Motor neuron (in vitro differentiated cells): ENCODE results near the gene ENTR1. TPM values are rescaled to one million over a fixed set of nuclear protein-coding genes. Genes with fewer than 3 reads are reported as not detected.

Experiments used
- ATAC-seq, 8 experiments: fragments of 200-7000 bp; cut with Tn5 transposase; replicated peaks in 6 of 8; 2 replicates each; pipeline ENCODE4 v1.8.0; 2021; ENCODE audit warnings: mild to moderate bottlenecking in 8 of 8, moderate library complexity in 8 of 8
- H3K27ac ChIP-seq, 2 donors: fragments of 250-450 bp; sonication (Bioruptor Pico); 2 replicates each; pipeline ENCODE4 v1.9.0; 2021; ENCODE audit warnings: antibody characterized with exemption in 2 of 2, mild to moderate bottlenecking in 2 of 2, moderate library complexity in 1 of 2
- H3K4me1 ChIP-seq, 2 donors: fragments of 250-450 bp; sonication (Bioruptor Pico); replicated peaks in 1 of 2; 2 replicates each; pipeline ENCODE4 v1.6.1; 2021; ENCODE audit warnings: antibody characterized with exemption in 2 of 2, mild to moderate bottlenecking in 2 of 2, moderate library complexity in 1 of 2
- H3K4me3 ChIP-seq, 5 donors: fragments of 250-450 bp; sonication (Bioruptor Pico); 2 replicates each; pipeline ENCODE4 v1.9.0; 2021; ENCODE audit warnings: antibody characterized with exemption in 5 of 5, mild to moderate bottlenecking in 5 of 5, moderate library complexity in 4 of 5
- WGBS, 10 experiments: fragments of 450-650 bp; shearing (Covaris generic); methylation state at CpG; one replicate each; pipeline ENCODE4 v1.0.0; 2022; 5-methylcytosine and 5-hydroxymethylcytosine counted together
- in situ Hi-C, 9 experiments: fragments of 400-800 bp; cut with MboI; loops; one replicate each; pipeline ENCODE4 v1.15.0; 2021; ENCODE audit warnings: low sequenced_read_pairs in 9 of 9, low pct_unique_long_range_greater_than_20kb in 2 of 9; ENCODE audit not compliant: unreplicated experiment in 9 of 9
- total RNA-seq, 8 experiments: library from RNA; unstranded; fragments of 300-600 nt; gene quantifications; 2 replicates each; pipeline versions ENCODE4 v1.2.3 to v1.2.4, GENCODE V29; 2022

Gene ENTR1
- total RNA-seq, 8 experiments from 2014 or later: 15.9 to 97.7 (median 29.6) TPM

DNA sequence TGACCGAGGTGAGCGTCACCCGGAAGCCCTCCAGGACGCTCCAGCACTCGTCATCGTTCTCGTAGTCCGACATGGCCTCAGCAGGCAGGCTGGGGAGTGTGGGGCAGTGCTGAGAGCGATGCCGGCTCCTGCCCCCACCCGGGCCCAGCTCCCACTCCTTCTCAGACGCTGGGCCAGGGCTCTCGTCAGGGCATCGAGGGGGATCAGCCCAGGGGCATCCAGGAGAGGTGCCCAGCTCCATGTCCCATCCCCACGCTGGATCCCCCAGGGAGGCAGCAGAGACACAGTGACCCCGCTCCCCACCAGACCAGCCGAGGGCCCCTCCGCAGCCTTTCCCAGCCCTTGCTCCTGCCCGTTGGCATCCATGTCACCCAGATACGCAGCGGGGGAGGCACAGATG is 38.4 kb downstream of the ENTR1 start:
- peak in 2 of 8 experiments; percentile 0 to 1 for ATAC-seq
- Histone ChIP-seq H3K4me1 (peaks cover 22 to 25% of the 10 kb centered on the region in 2 donors), H3K27ac (peak overlapping the region; percentile 68 to 75), H3K4me3 (no peak overlapping the region)
- in situ Hi-C loops: no loop called here
- 67 to 92% methylated on average over 3 to 5 of the region's 21 CpGs; no CpG with 5 or more reads in 8 of the 10 experiments for WGBS, 10 experiments

DNA sequence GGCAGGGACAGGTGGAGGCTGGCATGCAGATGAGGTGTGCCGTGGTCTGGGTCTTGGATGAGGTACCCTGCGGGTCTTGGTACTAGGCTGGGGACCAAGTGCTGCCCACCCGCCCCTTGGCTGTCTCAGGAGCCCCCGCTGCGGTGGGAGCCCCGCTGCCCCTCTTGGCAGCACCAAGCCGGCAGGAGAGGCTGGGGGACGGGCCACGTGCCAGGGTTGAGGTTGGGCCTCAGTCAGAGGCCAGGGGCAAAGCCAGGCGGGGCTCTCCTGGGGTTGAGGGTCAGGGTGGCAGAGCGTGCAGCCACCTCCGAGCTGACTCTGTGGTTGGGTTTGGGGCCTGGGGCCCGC is 38.9 kb downstream of the ENTR1 start:
- Histone ChIP-seq H3K4me3 (no peak overlapping the region), H3K27ac (peak overlapping the region; percentile 68 to 75), H3K4me1 (peaks cover 22 to 25% of the 10 kb centered on the region in 2 donors)
- no peak for ATAC-seq
- in situ Hi-C loops: no loop called here
- WGBS, 10 experiments: no CpG with 5 or more reads among the region's 13 CpGs

DNA sequence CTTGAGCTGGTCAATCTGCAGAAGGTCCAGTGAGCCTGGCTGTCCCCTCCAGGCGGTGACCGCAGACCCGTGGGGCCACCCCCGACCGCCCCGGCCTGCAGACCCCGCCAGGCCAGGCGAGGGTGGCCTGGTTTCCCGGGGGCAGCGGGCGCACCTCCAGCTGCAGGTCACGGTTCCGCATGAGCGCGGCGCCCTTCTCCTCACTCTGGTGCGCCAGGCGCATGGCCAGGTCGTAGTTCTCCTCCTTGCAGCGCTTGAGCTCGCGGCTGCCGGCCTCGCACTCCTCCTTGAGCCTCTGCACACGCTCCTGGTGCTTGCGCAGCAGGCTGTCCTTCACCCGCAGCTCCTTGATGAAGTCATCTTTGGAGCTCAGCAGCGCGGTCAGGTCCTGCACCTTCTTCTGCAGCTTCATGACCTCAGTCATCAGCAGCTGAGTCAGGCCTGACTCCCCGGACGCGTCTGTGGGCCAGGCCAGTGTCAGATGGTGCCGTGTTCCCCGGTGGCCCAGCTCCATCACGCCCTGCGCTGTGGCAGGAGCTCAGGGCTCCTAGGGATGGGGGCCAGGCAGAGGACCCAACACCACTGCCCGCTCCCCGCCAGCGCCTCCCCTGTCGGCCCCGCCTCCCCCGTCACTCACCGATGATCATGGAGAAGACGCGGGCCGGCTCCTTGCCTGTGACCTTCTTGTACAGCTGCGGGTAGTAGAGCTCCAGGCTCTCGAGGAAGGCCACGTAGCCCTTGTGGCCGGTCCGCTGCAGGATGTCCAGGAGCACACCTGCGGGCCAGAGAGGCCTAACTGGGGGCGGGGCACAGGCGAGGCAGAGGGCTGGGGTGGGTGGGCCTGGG is 39.5 kb downstream of the ENTR1 start:
- Histone ChIP-seq H3K27ac (no peak overlapping the region), H3K4me1 (peaks cover 22 to 25% of the 10 kb centered on the region in 2 donors), H3K4me3 (no peak overlapping the region)
- ATAC-seq: peak in 2 of 8 experiments; percentile 6 to 26
- 96 to 100% methylated on average over 1 to 9 of the region's 54 CpGs; no CpG with 5 or more reads in 8 of the 10 experiments for WGBS, 10 experiments
- in situ Hi-C loops: no loop called here

DNA sequence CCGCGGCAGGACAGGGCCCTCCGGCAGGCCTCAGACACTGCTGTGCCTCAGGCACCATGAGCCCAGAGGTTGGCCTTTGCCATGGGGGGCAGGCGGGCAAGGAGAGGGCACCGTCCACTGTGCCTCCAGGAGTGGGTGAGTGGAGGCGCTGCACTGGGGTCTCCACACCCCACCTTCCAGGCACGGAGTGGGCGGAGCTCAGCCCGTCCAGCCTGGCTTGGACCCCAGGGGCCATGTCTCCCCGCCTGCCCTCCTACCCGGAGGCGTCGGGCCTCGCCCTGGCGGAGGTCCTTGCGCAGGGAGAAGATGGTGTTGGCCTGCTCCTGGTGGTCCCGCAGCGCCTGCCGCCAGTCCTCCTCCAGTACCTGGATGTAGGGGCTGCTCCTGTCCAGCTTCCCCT is 40.4 kb downstream of the ENTR1 start:
- ATAC-seq: no peak
- Histone ChIP-seq H3K27ac (no peak overlapping the region), H3K4me1 (peaks cover 25 to 27% of the 10 kb centered on the region in 2 donors), H3K4me3 (no peak overlapping the region)
- 100% methylated on average over 1 of the region's 19 CpGs; no CpG with 5 or more reads in 9 of the 10 experiments for WGBS, 10 experiments
- in situ Hi-C loops: no loop called here

DNA sequence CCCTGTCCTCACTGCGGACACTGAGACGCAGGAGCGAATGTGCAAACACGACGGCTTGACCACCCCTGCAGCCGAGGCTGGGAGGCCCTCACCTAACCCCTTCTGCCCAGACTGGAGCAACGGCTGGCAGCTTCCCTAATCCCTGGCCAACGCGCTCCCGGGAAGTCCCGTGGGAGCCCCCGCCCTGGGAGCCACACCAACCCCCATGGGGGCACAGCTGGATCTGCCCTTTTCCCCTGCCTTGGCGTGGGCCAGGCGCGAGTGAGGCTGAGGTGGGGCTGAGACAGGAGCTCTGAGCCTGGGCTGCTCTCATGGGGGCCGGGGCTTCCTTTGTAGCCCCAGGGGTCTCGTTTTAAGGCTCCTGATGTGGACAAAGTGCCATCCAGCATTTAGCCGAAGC is 42.2 kb downstream of the ENTR1 start:
- Histone ChIP-seq H3K4me1 (peaks cover 19 to 29% of the 10 kb centered on the region in 2 donors), H3K27ac (no peak overlapping the region), H3K4me3 (no peak overlapping the region)
- in situ Hi-C loops: no loop called here
- 73 to 88% (median 83%) methylated on average over 2 to 9 of the region's 18 CpGs; no CpG with 5 or more reads in 6 of the 10 experiments for WGBS, 10 experiments
- ATAC-seq: no peak

DNA sequence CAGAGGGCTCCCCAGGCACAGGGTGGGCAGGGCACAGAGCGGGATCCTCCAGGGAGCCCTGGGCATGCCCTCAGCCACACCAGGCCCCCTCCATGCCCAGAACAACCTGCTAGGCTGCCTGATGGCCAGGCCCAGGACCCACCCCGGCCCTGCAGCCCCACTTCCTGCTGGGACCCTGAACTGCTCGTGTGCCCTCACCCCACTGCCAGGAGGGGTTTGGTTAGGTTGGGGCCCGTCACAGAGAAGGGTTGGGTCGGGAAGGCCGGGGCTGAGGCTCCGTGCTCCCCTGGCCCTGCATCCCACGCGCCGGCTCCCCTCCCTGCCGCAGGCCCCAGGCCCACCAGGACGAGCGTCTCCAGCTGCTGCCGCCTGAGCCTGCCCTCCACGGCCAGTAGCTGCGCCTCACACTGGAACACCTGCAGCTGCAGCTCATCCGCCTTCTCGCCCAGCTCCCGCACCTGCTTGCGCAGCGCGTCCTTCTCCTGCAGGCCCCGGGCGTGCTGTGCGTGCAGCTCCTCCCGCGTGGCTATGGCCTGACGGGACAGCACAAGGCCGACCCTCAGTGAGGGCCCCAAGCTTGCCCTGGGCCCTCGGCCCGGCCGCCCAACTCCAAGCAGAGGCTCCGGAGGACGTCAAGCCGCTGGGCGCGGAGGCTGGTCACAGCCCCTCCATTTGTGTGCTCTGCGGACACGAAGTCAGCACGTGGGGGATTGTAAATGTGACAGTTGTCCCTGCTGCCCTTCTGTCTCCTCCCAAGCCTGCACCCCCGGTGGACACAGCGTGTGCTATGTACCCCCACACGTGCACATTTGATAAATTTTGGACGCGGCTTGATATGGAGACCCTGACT is 42.9 kb downstream of the ENTR1 start:
- in situ Hi-C loops: no loop called here
- 60 to 100% (median 75%) methylated on average over 1 to 4 of the region's 45 CpGs; no CpG with 5 or more reads in 7 of the 10 experiments for WGBS, 10 experiments
- Histone ChIP-seq H3K27ac (no peak overlapping the region), H3K4me1 (peaks cover 16 to 26% of the 10 kb centered on the region in 2 donors), H3K4me3 (no peak overlapping the region)
- no peak for ATAC-seq

DNA sequence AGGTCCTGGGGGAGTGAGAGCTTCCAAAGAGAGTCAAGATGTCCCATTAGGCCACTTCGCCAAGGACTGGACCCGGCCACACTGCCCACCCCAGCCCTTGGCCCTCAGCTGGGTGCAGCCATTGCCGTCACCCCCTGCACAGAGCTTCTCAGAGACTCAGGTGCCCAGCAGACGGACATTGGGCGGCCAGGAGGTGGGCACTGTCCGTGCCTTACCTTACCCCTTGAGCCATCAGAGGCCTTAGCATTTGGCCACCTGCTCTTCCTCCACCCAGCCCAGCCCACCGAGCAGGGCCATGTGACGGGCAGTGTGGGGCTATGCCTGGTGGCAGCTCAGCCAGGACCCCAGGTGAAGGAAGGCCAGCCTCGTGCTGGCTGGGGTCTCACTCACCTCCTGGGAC is 43.6 kb downstream of the ENTR1 start:
- WGBS, 10 experiments: 90 to 94% methylated on average over 3 to 5 of the region's 9 CpGs; no CpG with 5 or more reads in 8 of the 10 experiments
- no peak for ATAC-seq
- in situ Hi-C loops: no loop called here
- Histone ChIP-seq H3K4me3 (no peak overlapping the region), H3K4me1 (peaks cover 10 to 25% of the 10 kb centered on the region in 2 donors), H3K27ac (no peak overlapping the region)

DNA sequence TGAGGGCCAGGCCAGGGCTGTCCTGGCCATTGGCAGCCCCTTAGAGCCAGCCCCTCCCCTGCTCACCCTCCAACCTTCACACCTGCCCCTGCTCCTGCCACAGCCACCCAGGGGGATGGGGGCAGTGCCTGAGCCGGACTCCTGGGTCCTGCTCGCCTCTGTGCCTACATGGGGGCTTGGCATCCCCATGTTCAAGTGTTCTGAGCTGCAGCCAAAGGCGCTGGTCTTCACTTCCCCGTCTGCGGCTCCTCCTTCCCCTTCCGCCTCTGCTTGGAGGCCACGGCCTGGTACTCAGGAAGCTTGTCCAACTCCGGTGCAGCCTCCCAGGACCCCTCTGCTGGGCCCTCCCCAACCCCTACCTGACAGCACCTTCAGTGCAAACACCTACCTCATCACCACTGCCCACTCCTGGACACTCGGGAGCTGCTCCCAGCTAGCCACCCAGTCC is 44.6 kb downstream of the ENTR1 start:
- in situ Hi-C loops: no loop called here
- WGBS, 10 experiments: 100% methylated on average over 1 of the region's 9 CpGs; no CpG with 5 or more reads in 9 of the 10 experiments
- ATAC-seq: no peak
- H3K27ac ChIP-seq: no peak overlapping the region
- H3K4me1 ChIP-seq: peaks cover 12 to 25% of the 10 kb centered on the region in 2 donors
- no peak overlapping the region for H3K4me3 ChIP-seq

DNA sequence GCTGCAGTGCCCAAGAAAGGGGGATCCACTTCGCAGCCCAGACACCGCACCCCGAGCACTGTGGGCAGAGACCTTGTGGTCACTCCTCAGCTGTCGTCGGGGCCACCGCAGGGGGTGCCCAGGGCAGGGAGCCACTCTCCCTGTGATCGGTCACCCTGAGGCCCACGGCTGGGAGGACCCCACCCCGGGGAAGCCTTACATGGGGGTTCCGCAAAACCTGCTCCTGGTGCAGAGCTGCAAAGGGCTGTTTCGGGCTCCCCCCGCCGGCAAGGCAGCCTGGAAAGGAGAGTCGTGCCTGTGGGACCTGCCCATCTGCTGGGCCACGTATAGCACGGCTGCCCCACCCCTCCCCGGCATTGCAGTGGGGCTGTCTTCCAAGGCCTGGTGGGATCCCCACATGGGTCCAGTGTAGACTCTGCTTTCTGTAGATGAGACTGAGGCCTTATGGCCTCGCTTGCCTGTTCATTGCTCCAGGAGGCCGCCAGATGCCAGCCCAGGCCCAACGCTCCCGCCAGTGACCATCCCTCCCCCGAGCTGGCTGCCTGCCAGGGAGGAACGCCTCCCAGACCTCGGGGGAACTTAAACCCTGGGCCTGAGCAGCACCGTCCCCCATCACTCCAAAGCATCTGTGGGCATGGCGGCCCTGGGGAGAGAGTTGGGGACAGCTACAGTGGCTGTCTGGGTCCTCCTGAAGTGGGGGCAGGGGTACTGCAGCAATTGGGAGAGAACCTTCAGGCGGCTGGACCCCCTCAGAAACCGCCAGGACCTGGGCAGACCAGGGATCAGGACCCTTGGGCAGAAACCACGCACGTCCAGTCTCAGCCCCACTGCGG is 45.3 kb downstream of the ENTR1 start:
- H3K27ac ChIP-seq: peak overlapping the region in 1 of 2 donors; percentile 47
- H3K4me1 ChIP-seq: peaks cover 12 to 25% of the 10 kb centered on the region in 2 donors
- in situ Hi-C loops: no loop called here
- H3K4me3 ChIP-seq: no peak overlapping the region
- WGBS, 10 experiments: 41 to 100% (median 83%) methylated on average over 1 to 9 of the region's 31 CpGs; no CpG with 5 or more reads in 5 of the 10 experiments
- ATAC-seq: no peak

DNA sequence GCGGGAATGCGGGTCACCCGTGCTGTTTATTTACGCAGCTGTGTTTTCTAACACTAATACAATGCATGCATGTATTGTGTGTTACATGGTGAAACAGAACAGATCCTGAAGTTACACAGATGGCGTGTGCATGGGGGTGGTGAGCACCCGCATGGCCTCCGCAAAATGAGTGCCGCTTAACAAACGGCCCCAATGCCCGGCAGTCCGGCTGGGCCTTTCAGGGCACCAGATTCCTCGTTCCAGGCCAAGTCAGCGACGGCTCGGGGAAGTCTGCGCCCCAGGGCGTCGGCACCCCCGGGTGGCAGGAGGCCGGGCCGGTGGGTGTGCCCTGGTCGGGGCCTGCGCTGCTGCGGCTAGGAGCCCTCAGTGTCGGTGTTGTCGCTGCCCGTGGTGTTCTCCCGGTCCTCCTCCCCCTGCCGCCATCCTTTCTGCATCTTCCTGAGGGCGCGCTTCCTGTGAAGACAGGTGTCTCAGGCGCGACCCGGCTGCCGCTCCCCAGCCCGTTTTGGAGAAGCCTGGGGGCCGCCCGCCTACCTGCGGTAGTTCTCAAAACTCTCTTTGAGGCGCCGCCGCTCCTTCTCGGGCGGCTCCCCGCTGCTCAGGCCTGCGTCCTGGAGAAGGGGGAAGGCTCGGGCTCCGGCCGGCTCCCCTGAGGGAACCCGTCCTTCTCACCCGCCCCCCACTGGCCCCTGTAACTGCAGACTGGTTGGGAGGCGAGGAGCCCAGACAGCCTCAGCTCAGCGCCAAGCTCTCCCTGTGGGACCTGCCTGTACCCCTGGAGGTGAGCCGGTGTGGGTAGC is 46.3 kb downstream of the ENTR1 start:
- 0 to 100% (median 80%) methylated on average over 1 to 2 of the region's 54 CpGs; no CpG with 5 or more reads in 5 of the 10 experiments for WGBS, 10 experiments

DNA sequence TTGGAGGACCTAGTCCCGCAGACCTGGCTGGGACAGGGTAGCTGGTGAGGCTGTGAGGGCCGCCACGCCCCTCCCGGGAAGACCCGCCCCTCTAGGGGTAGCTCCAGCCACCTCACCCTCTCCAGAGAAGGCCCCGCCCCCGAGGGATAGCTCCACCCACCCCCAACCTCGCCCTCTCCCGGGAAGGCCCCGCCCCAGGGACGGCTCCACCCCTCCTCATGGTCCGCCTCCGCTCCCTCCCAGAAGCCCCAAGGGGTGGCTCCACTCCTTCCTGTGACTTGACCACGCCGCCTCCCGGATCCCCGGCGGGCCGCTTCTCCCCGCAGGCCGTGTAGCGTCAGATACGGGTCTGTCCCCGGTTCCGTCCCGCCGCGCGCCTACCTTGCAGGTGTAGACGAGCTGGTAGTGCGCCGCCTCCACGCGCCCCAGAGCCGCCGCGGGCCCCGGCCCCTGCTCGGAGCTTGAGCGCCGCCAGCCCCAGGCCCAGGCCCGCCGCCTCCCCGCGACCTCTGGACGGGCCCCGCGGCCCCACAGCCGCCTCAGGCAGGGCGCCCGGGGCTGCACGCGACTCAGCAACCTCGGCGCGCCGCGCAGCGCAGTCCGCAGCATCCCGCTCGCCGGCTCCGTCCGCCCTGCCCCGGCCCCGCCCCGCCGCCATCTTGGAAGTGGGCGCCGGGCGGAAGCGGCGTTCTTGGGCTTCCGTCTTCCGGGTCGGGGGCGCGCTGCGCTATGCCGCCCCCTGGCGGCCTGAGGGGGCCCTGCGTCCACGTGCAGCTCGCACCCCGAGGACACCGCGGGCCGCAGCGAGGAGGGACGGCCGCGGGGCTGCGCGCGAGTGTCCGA is 47.1 kb downstream of the ENTR1 start, which contains the start of gene DNLZ:
DNLZ (minus strand) TSS at position 639 of the 843 bp plus-strand sequence; CDS start at position 609, 30 bp downstream.
- Histone ChIP-seq H3K27ac (peak within 1 kb of the TSS; percentile 95 to 98), H3K4me1 (peaks cover 12 to 25% of the 10 kb centered on the region in 2 donors), H3K4me3 (peak within 1 kb of the TSS; percentile 82 to 99 (median 93))
- 0% methylated on average over 2 of the region's 97 CpGs; no CpG with 5 or more reads in 9 of the 10 experiments for WGBS, 10 experiments
- in situ Hi-C loops: no loop called here
- peak; percentile 79 to 88 (median 84) for ATAC-seq

More for the DNA sequence above, 46.3 kb downstream of the ENTR1 start:
- peak overlapping the region in 4 of 5 donors; percentile 82 to 99 (median 94) for H3K4me3 ChIP-seq
- peaks cover 12 to 25% of the 10 kb centered on the region in 2 donors for H3K4me1 ChIP-seq
- in situ Hi-C loops: no loop called here
- ATAC-seq: no peak
- H3K27ac ChIP-seq: no peak overlapping the region
